GM23338 (cell line): ENCODE results near the gene CEP78. TPM values are rescaled to one million over a fixed set of nuclear protein-coding genes. Genes with fewer than 3 reads are reported as not detected.

Source experiments
- ATAC-seq: fragments of 200-7000 bp; cut with Tn5 transposase; 3 replicates; pipeline ENCODE4 v1.9.1; 2020
- DNase-seq: peaks from one replicate; pipeline ENCODE4 v3.0.0-alpha.2; 2015; ENCODE audit warnings: low spot score
- H2AFZ ChIP-seq: fragments of 200-600 bp; sonication (generic); 2 replicates; pipeline ENCODE4 v1.8.0; 2016; ENCODE audit warnings: antibody characterized with exemption, mild to moderate bottlenecking, moderate library complexity
- H3F3A ChIP-seq: fragments of 200-600 bp; sonication (generic); replicated peaks from 2 replicates; pipeline ENCODE4 v1.8.0; 2017; ENCODE audit warnings: antibody characterized with exemption, mixed run types, low read depth
- H3K27ac ChIP-seq: fragments of 200-600 bp; sonication (generic); 2 replicates; pipeline ENCODE4 v1.6.1; 2016; ENCODE audit warnings: low read depth
- H3K27me3 ChIP-seq: fragments of 200-600 bp; sonication (generic); 2 replicates; pipeline ENCODE4 v1.8.0; 2016; ENCODE audit warnings: mild to moderate bottlenecking, mixed run types, moderate library complexity; ENCODE audit not compliant: insufficient read depth
- H3K36me3 ChIP-seq: fragments of 200-600 bp; sonication (generic); 2 replicates; pipeline ENCODE4 v1.8.0; 2016; ENCODE audit warnings: mild to moderate bottlenecking; ENCODE audit not compliant: insufficient read depth
- H3K4me1 ChIP-seq: fragments of 200-600 bp; sonication (generic); 2 replicates; pipeline ENCODE4 v1.8.0; 2016; ENCODE audit warnings: mild to moderate bottlenecking, moderate library complexity; ENCODE audit not compliant: insufficient read depth
- H3K4me2 ChIP-seq: fragments of 200-600 bp; sonication (generic); 2 replicates; pipeline ENCODE4 v1.7.1; 2017; ENCODE audit warnings: mixed run types
- H3K4me3 ChIP-seq: fragments of 200-600 bp; sonication (generic); 2 replicates; pipeline ENCODE4 v1.6.1; 2016; ENCODE audit warnings: mixed run types
- H3K79me2 ChIP-seq: fragments of 200-600 bp; sonication (generic); replicated peaks from 2 replicates; pipeline ENCODE4 v1.8.0; 2017; ENCODE audit warnings: mild to moderate bottlenecking; ENCODE audit not compliant: insufficient read depth
- H3K9me2 ChIP-seq: fragments of 200-600 bp; sonication (generic); 2 replicates; pipeline ENCODE4 v1.8.0; 2017; ENCODE audit not compliant: insufficient read depth
- H4K20me1 ChIP-seq: fragments of 200-600 bp; sonication (generic); replicated peaks from 2 replicates; pipeline ENCODE4 v1.8.0; 2017; ENCODE audit warnings: mild to moderate bottlenecking; ENCODE audit not compliant: insufficient read depth
- H3K27ac Mint-ChIP-seq: 2 replicates; pipeline ENCODE4 v1.8.0; 2020; ENCODE audit warnings: inconsistent platforms, mild to moderate bottlenecking, moderate library complexity, mixed read lengths
- H3K27me3 Mint-ChIP-seq: 3 replicates; pipeline ENCODE4 v1.8.0; 2022; ENCODE audit warnings: low read depth, mild to moderate bottlenecking, moderate library complexity, mixed read lengths, inconsistent platforms; ENCODE audit not compliant: insufficient read depth, poor library complexity
- H3K36me3 Mint-ChIP-seq: 3 replicates; pipeline ENCODE4 v1.8.0; 2021; ENCODE audit warnings: low read depth, mild to moderate bottlenecking, inconsistent platforms, moderate library complexity, mixed read lengths
- H3K4me1 Mint-ChIP-seq: 3 replicates; pipeline ENCODE4 v1.8.0; 2020; ENCODE audit warnings: mild to moderate bottlenecking, inconsistent platforms, mixed read lengths
- H3K4me3 Mint-ChIP-seq: 3 replicates; pipeline ENCODE4 v1.8.0; 2021; ENCODE audit warnings: moderate library complexity, mild to moderate bottlenecking, inconsistent platforms, mixed read lengths
- H3K9me3 Mint-ChIP-seq: 3 replicates; pipeline ENCODE4 v1.8.0; 2020; ENCODE audit warnings: moderate library complexity, mild to moderate bottlenecking, inconsistent platforms, mixed read lengths
- CREB1 ChIP-seq: fragments of 250-450 bp; sonication (Bioruptor Pico); IDR thresholded peaks from 2 replicates; pipeline ENCODE4 v1.5.0; 2020; ENCODE audit warnings: low read depth, mild to moderate bottlenecking, moderate library complexity
- EZH2 ChIP-seq: fragments of 200-600 bp; sonication (generic); IDR thresholded peaks from one replicate; pipeline ENCODE4 v1.8.0; 2017; ENCODE audit warnings: antibody characterized with exemption, mild to moderate bottlenecking, low read depth; ENCODE audit not compliant: unreplicated experiment
- EZH2phosphoT487 ChIP-seq: fragments of 200-600 bp; sonication (generic); IDR thresholded peaks from one replicate; pipeline ENCODE4 v1.8.1; 2018; ENCODE audit warnings: antibody characterized with exemption; ENCODE audit not compliant: unreplicated experiment
- JUNB ChIP-seq: IDR thresholded peaks from one replicate; pipeline ENCODE4 v1.6.1; 2016; ENCODE audit warnings: antibody characterized with exemption; ENCODE audit not compliant: unreplicated experiment
- NANOG ChIP-seq: IDR thresholded peaks from 2 replicates; pipeline ENCODE4 v1.6.1; 2016; ENCODE audit warnings: antibody characterized with exemption, borderline replicate concordance
- POLR2AphosphoS5 ChIP-seq: IDR thresholded peaks from 2 replicates; pipeline ENCODE4 v1.6.1; 2016; ENCODE audit warnings: antibody characterized with exemption, low read depth
- STAT1 ChIP-seq: IDR thresholded peaks from one replicate; pipeline ENCODE4 v1.6.1; 2016; ENCODE audit warnings: antibody characterized with exemption; ENCODE audit not compliant: unreplicated experiment
- ZNF114 ChIP-seq: fragments of 250-450 bp; sonication (Bioruptor Pico); IDR thresholded peaks from 2 replicates; pipeline ENCODE4 v1.5.0; 2020; ENCODE audit warnings: mild to moderate bottlenecking, moderate library complexity
- ZNF331 ChIP-seq: fragments of 250-450 bp; sonication (Bioruptor Pico); IDR thresholded peaks from 2 replicates; pipeline ENCODE4 v1.5.0; 2020; ENCODE audit warnings: low read depth, mild to moderate bottlenecking, moderate library complexity
- polyA plus RNA-seq: library from polyadenylated mRNA; unstranded; fragments of >200 nt; fragmentation: Nextera tagmentation; extraction: Ambion mirVana; gene quantifications from 2 replicates; pipeline ENCODE4 v1.2.1, GENCODE V29; 2016
- total RNA-seq: library from RNA; depleted of rRNA; stranded (reverse); fragments of >200 nt; shearing (Covaris generic); gene quantifications from 2 replicates; pipeline ENCODE4 v1.2.3, GENCODE V29; 2014
- TF ChIP-seq, protein P1 (sequence below): IDR thresholded peaks from 2 replicates; pipeline ENCODE4 v1.6.1; 2016; ENCODE audit warnings: antibody characterized with exemption
- TF ChIP-seq, protein P2 (sequence below): fragments of 250-450 bp; sonication (Bioruptor Pico); IDR thresholded peaks from 2 replicates; pipeline ENCODE4 v1.5.0; 2020; ENCODE audit warnings: mild to moderate bottlenecking, moderate library complexity
- TF ChIP-seq, protein P3 (sequence below): IDR thresholded peaks from one replicate; pipeline ENCODE4 v1.6.1; 2018; ENCODE audit warnings: antibody characterized with exemption; ENCODE audit not compliant: unreplicated experiment
- TF ChIP-seq, protein P4 (sequence below), 2 experiments: fragments of 200-600 bp in 1 of 2; sonication (generic) in 1 of 2; conservative IDR thresholded peaks; 2 replicates each; pipeline versions ENCODE4 v1.5.1 to v1.6.1; 2016 to 2017; ENCODE audit warnings: antibody characterized with exemption in 2 of 2, low read depth in 2 of 2, mild to moderate bottlenecking in 2 of 2, moderate library complexity in 1 of 2

Gene CEP78
- total and polyA plus RNA-seq, 2 experiments from 2014 or later, result 19.9 to 48.3 TPM

DNA sequence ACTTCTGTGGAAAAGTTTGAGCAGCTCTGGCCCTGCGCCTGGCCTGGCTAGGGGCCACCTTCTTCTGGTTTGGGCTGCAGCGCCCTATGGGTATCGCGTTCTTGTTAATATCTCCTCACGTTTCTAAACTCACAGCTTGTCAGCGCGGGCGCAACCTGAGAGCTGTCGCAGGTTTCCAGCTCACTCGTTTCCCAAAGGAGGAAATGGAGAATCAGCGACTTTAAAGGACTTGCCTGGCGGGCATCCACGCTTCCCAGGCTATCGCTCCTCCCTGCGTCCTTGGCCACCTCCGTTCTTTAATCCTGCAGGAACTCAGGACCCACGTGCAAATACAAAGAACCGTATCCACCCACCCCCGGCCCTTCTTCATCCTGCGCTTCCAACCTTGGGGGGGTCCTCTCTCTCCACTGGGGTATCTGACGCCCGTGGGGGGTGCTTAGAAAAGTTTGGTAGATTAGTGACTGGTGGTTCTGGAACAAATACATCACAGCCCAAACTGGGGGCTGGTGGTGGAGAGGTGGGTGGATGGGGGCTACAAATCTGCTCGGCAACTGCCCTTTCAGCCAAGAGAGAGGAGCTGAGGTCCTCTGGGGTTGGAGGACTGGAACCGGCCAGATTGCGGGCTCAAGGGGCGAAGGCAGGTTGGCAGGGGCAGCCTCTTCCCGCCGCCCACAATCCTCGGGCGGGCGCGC is 60.5 kb downstream of the CEP78 start:
- no peaks in the 10 kb centered on the region for H3K9me2 ChIP-seq

More for the DNA sequence above, 60.5 kb downstream of the CEP78 start:
- TF ChIP-seq CREB1 (CRISPR knock-in tag), result no peak
- TF ChIP-seq NANOG, result no peak
- TF ChIP-seq, protein P1, sequence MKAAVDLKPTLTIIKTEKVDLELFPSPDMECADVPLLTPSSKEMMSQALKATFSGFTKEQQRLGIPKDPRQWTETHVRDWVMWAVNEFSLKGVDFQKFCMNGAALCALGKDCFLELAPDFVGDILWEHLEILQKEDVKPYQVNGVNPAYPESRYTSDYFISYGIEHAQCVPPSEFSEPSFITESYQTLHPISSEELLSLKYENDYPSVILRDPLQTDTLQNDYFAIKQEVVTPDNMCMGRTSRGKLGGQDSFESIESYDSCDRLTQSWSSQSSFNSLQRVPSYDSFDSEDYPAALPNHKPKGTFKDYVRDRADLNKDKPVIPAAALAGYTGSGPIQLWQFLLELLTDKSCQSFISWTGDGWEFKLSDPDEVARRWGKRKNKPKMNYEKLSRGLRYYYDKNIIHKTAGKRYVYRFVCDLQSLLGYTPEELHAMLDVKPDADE, result no peak
- TF ChIP-seq, protein P2, sequence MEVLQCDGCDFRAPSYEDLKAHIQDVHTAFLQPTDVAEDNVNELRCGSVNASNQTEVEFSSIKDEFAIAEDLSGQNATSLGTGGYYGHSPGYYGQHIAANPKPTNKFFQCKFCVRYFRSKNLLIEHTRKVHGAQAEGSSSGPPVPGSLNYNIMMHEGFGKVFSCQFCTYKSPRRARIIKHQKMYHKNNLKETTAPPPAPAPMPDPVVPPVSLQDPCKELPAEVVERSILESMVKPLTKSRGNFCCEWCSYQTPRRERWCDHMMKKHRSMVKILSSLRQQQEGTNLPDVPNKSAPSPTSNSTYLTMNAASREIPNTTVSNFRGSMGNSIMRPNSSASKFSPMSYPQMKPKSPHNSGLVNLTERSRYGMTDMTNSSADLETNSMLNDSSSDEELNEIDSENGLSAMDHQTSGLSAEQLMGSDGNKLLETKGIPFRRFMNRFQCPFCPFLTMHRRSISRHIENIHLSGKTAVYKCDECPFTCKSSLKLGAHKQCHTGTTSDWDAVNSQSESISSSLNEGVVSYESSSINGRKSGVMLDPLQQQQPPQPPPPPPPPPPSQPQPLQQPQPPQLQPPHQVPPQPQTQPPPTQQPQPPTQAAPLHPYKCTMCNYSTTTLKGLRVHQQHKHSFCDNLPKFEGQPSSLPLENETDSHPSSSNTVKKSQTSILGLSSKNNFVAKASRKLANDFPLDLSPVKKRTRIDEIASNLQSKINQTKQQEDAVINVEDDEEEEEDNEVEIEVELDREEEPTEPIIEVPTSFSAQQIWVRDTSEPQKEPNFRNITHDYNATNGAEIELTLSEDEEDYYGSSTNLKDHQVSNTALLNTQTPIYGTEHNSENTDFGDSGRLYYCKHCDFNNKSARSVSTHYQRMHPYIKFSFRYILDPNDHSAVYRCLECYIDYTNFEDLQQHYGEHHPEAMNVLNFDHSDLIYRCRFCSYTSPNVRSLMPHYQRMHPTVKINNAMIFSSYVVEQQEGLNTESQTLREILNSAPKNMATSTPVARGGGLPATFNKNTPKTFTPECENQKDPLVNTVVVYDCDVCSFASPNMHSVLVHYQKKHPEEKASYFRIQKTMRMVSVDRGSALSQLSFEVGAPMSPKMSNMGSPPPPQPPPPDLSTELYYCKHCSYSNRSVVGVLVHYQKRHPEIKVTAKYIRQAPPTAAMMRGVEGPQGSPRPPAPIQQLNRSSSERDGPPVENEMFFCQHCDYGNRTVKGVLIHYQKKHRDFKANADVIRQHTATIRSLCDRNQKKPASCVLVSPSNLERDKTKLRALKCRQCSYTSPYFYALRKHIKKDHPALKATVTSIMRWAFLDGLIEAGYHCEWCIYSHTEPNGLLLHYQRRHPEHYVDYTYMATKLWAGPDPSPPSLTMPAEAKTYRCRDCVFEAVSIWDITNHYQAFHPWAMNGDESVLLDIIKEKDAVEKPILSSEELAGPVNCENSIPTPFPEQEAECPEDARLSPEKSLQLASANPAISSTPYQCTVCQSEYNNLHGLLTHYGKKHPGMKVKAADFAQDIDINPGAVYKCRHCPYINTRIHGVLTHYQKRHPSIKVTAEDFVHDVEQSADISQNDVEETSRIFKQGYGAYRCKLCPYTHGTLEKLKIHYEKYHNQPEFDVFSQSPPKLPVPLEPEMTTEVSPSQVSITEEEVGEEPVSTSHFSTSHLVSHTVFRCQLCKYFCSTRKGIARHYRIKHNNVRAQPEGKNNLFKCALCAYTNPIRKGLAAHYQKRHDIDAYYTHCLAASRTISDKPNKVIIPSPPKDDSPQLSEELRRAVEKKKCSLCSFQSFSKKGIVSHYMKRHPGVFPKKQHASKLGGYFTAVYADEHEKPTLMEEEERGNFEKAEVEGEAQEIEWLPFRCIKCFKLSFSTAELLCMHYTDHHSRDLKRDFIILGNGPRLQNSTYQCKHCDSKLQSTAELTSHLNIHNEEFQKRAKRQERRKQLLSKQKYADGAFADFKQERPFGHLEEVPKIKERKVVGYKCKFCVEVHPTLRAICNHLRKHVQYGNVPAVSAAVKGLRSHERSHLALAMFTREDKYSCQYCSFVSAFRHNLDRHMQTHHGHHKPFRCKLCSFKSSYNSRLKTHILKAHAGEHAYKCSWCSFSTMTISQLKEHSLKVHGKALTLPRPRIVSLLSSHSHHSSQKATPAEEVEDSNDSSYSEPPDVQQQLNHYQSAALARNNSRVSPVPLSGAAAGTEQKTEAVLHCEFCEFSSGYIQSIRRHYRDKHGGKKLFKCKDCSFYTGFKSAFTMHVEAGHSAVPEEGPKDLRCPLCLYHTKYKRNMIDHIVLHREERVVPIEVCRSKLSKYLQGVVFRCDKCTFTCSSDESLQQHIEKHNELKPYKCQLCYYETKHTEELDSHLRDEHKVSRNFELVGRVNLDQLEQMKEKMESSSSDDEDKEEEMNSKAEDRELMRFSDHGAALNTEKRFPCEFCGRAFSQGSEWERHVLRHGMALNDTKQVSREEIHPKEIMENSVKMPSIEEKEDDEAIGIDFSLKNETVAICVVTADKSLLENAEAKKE (CRISPR knock-in tag), result no peak
- no peak for TF ChIP-seq EZH2phosphoT487
- no peak for TF ChIP-seq ZNF331 (CRISPR knock-in tag)
- TF ChIP-seq JUNB, result no peak
- TF ChIP-seq, protein P3, sequence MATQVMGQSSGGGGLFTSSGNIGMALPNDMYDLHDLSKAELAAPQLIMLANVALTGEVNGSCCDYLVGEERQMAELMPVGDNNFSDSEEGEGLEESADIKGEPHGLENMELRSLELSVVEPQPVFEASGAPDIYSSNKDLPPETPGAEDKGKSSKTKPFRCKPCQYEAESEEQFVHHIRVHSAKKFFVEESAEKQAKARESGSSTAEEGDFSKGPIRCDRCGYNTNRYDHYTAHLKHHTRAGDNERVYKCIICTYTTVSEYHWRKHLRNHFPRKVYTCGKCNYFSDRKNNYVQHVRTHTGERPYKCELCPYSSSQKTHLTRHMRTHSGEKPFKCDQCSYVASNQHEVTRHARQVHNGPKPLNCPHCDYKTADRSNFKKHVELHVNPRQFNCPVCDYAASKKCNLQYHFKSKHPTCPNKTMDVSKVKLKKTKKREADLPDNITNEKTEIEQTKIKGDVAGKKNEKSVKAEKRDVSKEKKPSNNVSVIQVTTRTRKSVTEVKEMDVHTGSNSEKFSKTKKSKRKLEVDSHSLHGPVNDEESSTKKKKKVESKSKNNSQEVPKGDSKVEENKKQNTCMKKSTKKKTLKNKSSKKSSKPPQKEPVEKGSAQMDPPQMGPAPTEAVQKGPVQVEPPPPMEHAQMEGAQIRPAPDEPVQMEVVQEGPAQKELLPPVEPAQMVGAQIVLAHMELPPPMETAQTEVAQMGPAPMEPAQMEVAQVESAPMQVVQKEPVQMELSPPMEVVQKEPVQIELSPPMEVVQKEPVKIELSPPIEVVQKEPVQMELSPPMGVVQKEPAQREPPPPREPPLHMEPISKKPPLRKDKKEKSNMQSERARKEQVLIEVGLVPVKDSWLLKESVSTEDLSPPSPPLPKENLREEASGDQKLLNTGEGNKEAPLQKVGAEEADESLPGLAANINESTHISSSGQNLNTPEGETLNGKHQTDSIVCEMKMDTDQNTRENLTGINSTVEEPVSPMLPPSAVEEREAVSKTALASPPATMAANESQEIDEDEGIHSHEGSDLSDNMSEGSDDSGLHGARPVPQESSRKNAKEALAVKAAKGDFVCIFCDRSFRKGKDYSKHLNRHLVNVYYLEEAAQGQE, result no peak
- TF ChIP-seq POLR2AphosphoS5, result no peak
- no peak for TF ChIP-seq STAT1
- no peak for TF ChIP-seq EZH2
- TF ChIP-seq ZNF114 (CRISPR knock-in tag), result no peak
- TF ChIP-seq, protein P4, sequence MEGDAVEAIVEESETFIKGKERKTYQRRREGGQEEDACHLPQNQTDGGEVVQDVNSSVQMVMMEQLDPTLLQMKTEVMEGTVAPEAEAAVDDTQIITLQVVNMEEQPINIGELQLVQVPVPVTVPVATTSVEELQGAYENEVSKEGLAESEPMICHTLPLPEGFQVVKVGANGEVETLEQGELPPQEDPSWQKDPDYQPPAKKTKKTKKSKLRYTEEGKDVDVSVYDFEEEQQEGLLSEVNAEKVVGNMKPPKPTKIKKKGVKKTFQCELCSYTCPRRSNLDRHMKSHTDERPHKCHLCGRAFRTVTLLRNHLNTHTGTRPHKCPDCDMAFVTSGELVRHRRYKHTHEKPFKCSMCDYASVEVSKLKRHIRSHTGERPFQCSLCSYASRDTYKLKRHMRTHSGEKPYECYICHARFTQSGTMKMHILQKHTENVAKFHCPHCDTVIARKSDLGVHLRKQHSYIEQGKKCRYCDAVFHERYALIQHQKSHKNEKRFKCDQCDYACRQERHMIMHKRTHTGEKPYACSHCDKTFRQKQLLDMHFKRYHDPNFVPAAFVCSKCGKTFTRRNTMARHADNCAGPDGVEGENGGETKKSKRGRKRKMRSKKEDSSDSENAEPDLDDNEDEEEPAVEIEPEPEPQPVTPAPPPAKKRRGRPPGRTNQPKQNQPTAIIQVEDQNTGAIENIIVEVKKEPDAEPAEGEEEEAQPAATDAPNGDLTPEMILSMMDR (conservative IDR thresholded peaks at IDR 0.05; ENCODE audit: low read depth in 2 of 2), result no peak
- H3K27me3 ChIP-seq, result no peaks in the 10 kb centered on the region
- H3K27ac ChIP-seq, result peak overlapping the region; percentile 100
- DNase-seq (peak; percentile 82), ATAC-seq (peak; percentile 13)
- peak overlapping the region; percentile 95 for H3K4me3 ChIP-seq
- peaks cover 22% of the 10 kb centered on the region for H3K27me3 Mint-ChIP-seq
- peak overlapping the region; percentile 99 for H3K4me3 Mint-ChIP-seq
- H3K27ac Mint-ChIP-seq, result peak overlapping the region; percentile 100
- H3K4me1 ChIP-seq, result peaks cover 31% of the 10 kb centered on the region
- H3K36me3 Mint-ChIP-seq, result peaks cover 44% of the 10 kb centered on the region
- no peaks in the 10 kb centered on the region; the same call in 1 of the 2 replicates for H3F3A ChIP-seq
- peaks cover 35% of the 10 kb centered on the region for H4K20me1 ChIP-seq
- H2AFZ ChIP-seq, result peak overlapping the region; percentile 35; the same call in 1 of the 2 replicates
- H3K79me2 ChIP-seq, result peaks cover 44% of the 10 kb centered on the region
- H3K4me2 ChIP-seq, result peak overlapping the region; percentile 96
- peaks cover 18% of the 10 kb centered on the region for H3K36me3 ChIP-seq
- peaks cover 34% of the 10 kb centered on the region for H3K4me1 Mint-ChIP-seq
- H3K9me3 Mint-ChIP-seq, result peaks cover 8% of the 10 kb centered on the region; the same call in 2 of the 3 replicates
